ENCODE measurements around the gene CNIH3. TPM values are rescaled to one million over a fixed set of nuclear protein-coding genes. Genes with fewer than 3 reads are reported as not detected.

CNIH3 gene
- total and polyA plus RNA-seq, 2 of the 4 experiments (the other 2 are of a cell fraction), result 2.0 to 2.9 TPM

DNA sequence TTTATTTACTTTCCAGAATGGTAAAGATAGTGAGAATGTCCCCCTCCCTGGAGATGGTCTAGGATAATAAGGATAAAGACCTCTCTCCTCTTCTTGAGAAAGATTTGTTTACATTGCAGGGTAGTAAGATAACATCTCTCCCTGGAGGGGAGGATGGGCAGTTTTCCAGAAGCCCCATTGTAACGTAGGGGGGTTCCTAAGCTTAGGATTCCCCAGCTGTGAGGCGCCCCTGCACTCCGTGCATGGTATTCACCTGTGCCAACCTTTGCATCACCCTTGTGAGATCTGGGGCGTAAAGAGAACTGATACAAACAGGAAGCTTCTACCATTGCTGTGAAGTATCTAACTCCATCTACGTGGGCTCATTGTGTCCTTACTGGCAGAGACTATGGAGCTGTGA lies 164.6 kb downstream of the CNIH3 start:
- WGBS, 2 experiments (ENCODE audit: extremely low coverage in 2 of 2, insufficient read length in 1 of 2), result 53% methylated on average over 3 of the region's 5 CpGs; no CpG with 5 or more reads in 1 of the 2 experiments
- H2BK120ac ChIP-seq (ENCODE audit: low read depth, low read length), result no peak overlapping the region
- no peak overlapping the region for H3K14ac ChIP-seq (replicated peaks; ENCODE audit: low read depth, low read length)
- ATAC-seq (ENCODE audit: low read depth) (no peak), DNase-seq (no peak)
- no peak overlapping the region for H2BK15ac ChIP-seq (ENCODE audit: low read depth, low read length)
- no peaks in the 10 kb centered on the region for H3K79me1 ChIP-seq (ENCODE audit: low read depth in 1 of 2, low read length in 2 of 2)
- peaks cover 3% of the 10 kb centered on the region; the same call in 1 of the 2 replicates for H3K9me1 ChIP-seq (ENCODE audit: insufficient read depth, low read length)
- H2AK5ac ChIP-seq (ENCODE audit: low read depth, low read length), result no peak overlapping the region
- in situ Hi-C loops (cut with MboI; ENCODE audit: low sequenced_read_pairs) (no loop called here), intact Hi-C loops (cut with micrococcal nuclease) (no loop called here), dilution Hi-C loops (cut with HindIII; ENCODE audit: low sequenced_read_pairs, unreplicated experiment) (no loop called here)
- no peak overlapping the region for H2AK9ac ChIP-seq (replicated peaks; ENCODE audit: low read depth, low read length, poor library complexity)
- H3K36me3 ChIP-seq (ENCODE audit: control insufficient read depth, insufficient read depth, low read length), result no peaks in the 10 kb centered on the region
- no peak overlapping the region for H2BK20ac ChIP-seq (ENCODE audit: low read depth, low read length)
- no peaks in the 10 kb centered on the region for H3K9me3 ChIP-seq (ENCODE audit: control insufficient read depth, insufficient read depth, low read length)
- H3K9ac ChIP-seq (ENCODE audit: low read depth, low read length), result no peak overlapping the region
- no peak overlapping the region for H3K4ac ChIP-seq (ENCODE audit: low read depth, low read length)
- POLR2A ChIA-PET (ENCODE audit: unreplicated experiment), result no interaction called here
- no peaks in the 10 kb centered on the region for H4K20me1 ChIP-seq (ENCODE audit: insufficient read depth, low read length)
- H3K27me3 ChIP-seq (ENCODE audit: control insufficient read depth, insufficient read depth, low read length), result no peaks in the 10 kb centered on the region; the same call in 1 of the 2 replicates
- H3K4me2 ChIP-seq (ENCODE audit: low read depth, low read length), result no peak overlapping the region
- H4K8ac ChIP-seq (ENCODE audit: low read depth in 2 of 2, low read length in 2 of 2), result no peak overlapping the region
- H4K5ac ChIP-seq (ENCODE audit: low read depth, low read length), result no peak overlapping the region
- no TSS peak for BruUV-seq (replicated peaks)
- H3K27ac ChIP-seq (ENCODE audit: insufficient read depth, low read length), result no peak overlapping the region
- H3K23ac ChIP-seq (ENCODE audit: low read depth, low read length), result no peak overlapping the region
- no peak overlapping the region for H3K4me3 ChIP-seq (ENCODE audit: insufficient read depth, low read depth, low read length)
- H3K56ac ChIP-seq (ENCODE audit: extremely low read depth, insufficient read depth, low read length), result no peak overlapping the region
- TF ChIP-seq, protein P1, sequence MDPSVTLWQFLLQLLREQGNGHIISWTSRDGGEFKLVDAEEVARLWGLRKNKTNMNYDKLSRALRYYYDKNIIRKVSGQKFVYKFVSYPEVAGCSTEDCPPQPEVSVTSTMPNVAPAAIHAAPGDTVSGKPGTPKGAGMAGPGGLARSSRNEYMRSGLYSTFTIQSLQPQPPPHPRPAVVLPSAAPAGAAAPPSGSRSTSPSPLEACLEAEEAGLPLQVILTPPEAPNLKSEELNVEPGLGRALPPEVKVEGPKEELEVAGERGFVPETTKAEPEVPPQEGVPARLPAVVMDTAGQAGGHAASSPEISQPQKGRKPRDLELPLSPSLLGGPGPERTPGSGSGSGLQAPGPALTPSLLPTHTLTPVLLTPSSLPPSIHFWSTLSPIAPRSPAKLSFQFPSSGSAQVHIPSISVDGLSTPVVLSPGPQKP (IDR thresholded peaks at IDR 0.05; ENCODE audit: borderline replicate concordance, low read depth, low read length), result no peak
- TF ChIP-seq RAD21 (IDR thresholded peaks at IDR 0.05; ENCODE audit: low read length), result no peak
- TF ChIP-seq MAFK (IDR thresholded peaks at IDR 0.05; ENCODE audit: low read depth, low read length), result no peak
- no peak for TF ChIP-seq CEBPB (IDR thresholded peaks at IDR 0.05; ENCODE audit: low read depth, low read length)
- TF ChIP-seq, protein P2, sequence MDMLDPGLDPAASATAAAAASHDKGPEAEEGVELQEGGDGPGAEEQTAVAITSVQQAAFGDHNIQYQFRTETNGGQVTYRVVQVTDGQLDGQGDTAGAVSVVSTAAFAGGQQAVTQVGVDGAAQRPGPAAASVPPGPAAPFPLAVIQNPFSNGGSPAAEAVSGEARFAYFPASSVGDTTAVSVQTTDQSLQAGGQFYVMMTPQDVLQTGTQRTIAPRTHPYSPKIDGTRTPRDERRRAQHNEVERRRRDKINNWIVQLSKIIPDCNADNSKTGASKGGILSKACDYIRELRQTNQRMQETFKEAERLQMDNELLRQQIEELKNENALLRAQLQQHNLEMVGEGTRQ (IDR thresholded peaks at IDR 0.05; ENCODE audit: low read depth, low read length), result no peak
- TF ChIP-seq RFX5 (IDR thresholded peaks at IDR 0.05; ENCODE audit: low read depth, low read length), result no peak
- TF ChIP-seq CHD1 (IDR thresholded peaks at IDR 0.05; ENCODE audit: low read depth, low read length), result no peak
- no peak for TF ChIP-seq BHLHE40 (IDR thresholded peaks at IDR 0.05; ENCODE audit: low read depth, low read length)
- TF ChIP-seq, protein P3, sequence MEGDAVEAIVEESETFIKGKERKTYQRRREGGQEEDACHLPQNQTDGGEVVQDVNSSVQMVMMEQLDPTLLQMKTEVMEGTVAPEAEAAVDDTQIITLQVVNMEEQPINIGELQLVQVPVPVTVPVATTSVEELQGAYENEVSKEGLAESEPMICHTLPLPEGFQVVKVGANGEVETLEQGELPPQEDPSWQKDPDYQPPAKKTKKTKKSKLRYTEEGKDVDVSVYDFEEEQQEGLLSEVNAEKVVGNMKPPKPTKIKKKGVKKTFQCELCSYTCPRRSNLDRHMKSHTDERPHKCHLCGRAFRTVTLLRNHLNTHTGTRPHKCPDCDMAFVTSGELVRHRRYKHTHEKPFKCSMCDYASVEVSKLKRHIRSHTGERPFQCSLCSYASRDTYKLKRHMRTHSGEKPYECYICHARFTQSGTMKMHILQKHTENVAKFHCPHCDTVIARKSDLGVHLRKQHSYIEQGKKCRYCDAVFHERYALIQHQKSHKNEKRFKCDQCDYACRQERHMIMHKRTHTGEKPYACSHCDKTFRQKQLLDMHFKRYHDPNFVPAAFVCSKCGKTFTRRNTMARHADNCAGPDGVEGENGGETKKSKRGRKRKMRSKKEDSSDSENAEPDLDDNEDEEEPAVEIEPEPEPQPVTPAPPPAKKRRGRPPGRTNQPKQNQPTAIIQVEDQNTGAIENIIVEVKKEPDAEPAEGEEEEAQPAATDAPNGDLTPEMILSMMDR (conservative IDR thresholded peaks at IDR 0.05; ENCODE audit: low read depth, low read length), result no peak
- no peak for TF ChIP-seq NFE2L2 (IDR thresholded peaks at IDR 0.05; ENCODE audit: low read depth, low read length)
- no peak for TF ChIP-seq MXI1 (IDR thresholded peaks at IDR 0.05; ENCODE audit: borderline replicate concordance, low read depth, low read length)
- no peak for TF ChIP-seq POLR2A (IDR thresholded peaks at IDR 0.05; ENCODE audit: low read depth, low read length)
- TF ChIP-seq MAZ (IDR thresholded peaks at IDR 0.05; ENCODE audit: borderline replicate concordance, low read depth, low read length), result no peak
- no peak for TF ChIP-seq SMC3 (IDR thresholded peaks at IDR 0.05; ENCODE audit: low read depth, low read length)
- TF ChIP-seq RCOR1 (IDR thresholded peaks at IDR 0.05; ENCODE audit: insufficient replicate concordance, low read length), result no peak
- no peak for TF ChIP-seq FOS (IDR thresholded peaks at IDR 0.05; ENCODE audit: low read depth, low read length)
- H3K4me1 ChIP-seq (ENCODE audit: control insufficient read depth, insufficient read depth, low read length), result peaks cover 1% of the 10 kb centered on the region; the same call in 1 of the 2 replicates
- H2BK5ac ChIP-seq (ENCODE audit: low read depth, low read length, poor library complexity, severe bottlenecking), result no peak overlapping the region
- no peak overlapping the region for H3K18ac ChIP-seq (ENCODE audit: low read depth, low read length)
- no peak overlapping the region for H4K91ac ChIP-seq (ENCODE audit: insufficient read depth, low read depth, low read length)
- no peak overlapping the region for H2AFZ ChIP-seq (replicated peaks; ENCODE audit: low read length, poor library complexity)
- CTCF ChIA-PET, result interaction anchor here (0.7 to 0.8 kb wide), 2 partner anchors 71 to 137 kb away, joined by 3 read pairs; no protein-coding TSS in a partner anchor

Measured in IMR-90 (cell line).